Measurements from ENCODE around the gene KCNH8. TPM values are rescaled to one million over a fixed set of nuclear protein-coding genes. Genes with fewer than 3 reads are reported as not detected.

Gene KCNH8
- total and polyA plus RNA-seq, 5 donors, result 0.11 to 0.31 (median 0.14) TPM

GRCh38 chr3:19364148-19364547 lies 215.8 kb downstream of the KCNH8 start:
- H3K4me3 ChIP-seq (ENCODE audit: low read length), result no peak overlapping the region
- no peaks in the 10 kb centered on the region for H3K27me3 ChIP-seq (ENCODE audit: control insufficient read depth, insufficient read depth)
- ATAC-seq (no peak), DNase-seq (no peak)
- H3K27ac ChIP-seq (ENCODE audit: low read length), result no peak overlapping the region
- intact Hi-C loops (cut with DNase I), result no loop called here
- H3K9me3 ChIP-seq (ENCODE audit: control insufficient read depth, low read length), result no peaks in the 10 kb centered on the region
- H3K4me1 ChIP-seq (ENCODE audit: control insufficient read depth, insufficient read depth, low read length), result no peaks in the 10 kb centered on the region
- 75% methylated on average over 8 of the region's 8 CpGs for WGBS

- whole genome bisulfite sequencing, result 84% methylated on average over 6 of the region's 6 CpGs
- ATAC-seq, result no peak
- H3K4me3 ChIP-seq (ENCODE audit: low read length), result no peak overlapping the region
- no peaks in the 10 kb centered on the region for H3K9me3 ChIP-seq (ENCODE audit: control insufficient read depth, low read length)
- DNase-seq, result no peak
- intact Hi-C loops (cut with DNase I), result no loop called here
- H3K27ac ChIP-seq (ENCODE audit: low read length), result no peak overlapping the region
- no peaks in the 10 kb centered on the region for H3K4me1 ChIP-seq (ENCODE audit: control insufficient read depth, insufficient read depth, low read length)
- H3K27me3 ChIP-seq (ENCODE audit: control insufficient read depth, insufficient read depth), result no peaks in the 10 kb centered on the region
Observed at GRCh38 chr3:19365471-19365870, 217.2 kb downstream of the KCNH8 start.

- no peak overlapping the region for H3K4me3 ChIP-seq (ENCODE audit: low read length)
- ATAC-seq (no peak), DNase-seq (no peak)
- no peaks in the 10 kb centered on the region for H3K4me1 ChIP-seq (ENCODE audit: control insufficient read depth, insufficient read depth, low read length)
- no peak overlapping the region for H3K27ac ChIP-seq (ENCODE audit: low read length)
- H3K27me3 ChIP-seq (ENCODE audit: control insufficient read depth, insufficient read depth), result no peaks in the 10 kb centered on the region
- 68% methylated on average over 3 of the region's 3 CpGs for WGBS
- intact Hi-C loops (cut with DNase I), result no loop called here
- no peaks in the 10 kb centered on the region for H3K9me3 ChIP-seq (ENCODE audit: control insufficient read depth, low read length)
Observed at GRCh38 chr3:19384868-19385267, 236.6 kb downstream of the KCNH8 start.

GRCh38 chr3:19392150-19392549 lies 243.8 kb downstream of the KCNH8 start:
- DNase-seq (no peak), ATAC-seq (no peak)
- Histone ChIP-seq H3K4me1 (ENCODE audit: control insufficient read depth, insufficient read depth, low read length) (no peaks in the 10 kb centered on the region), H3K9me3 (ENCODE audit: control insufficient read depth, low read length) (no peaks in the 10 kb centered on the region), H3K4me3 (ENCODE audit: low read length) (no peak overlapping the region), H3K27ac (ENCODE audit: low read length) (no peak overlapping the region), H3K27me3 (ENCODE audit: control insufficient read depth, insufficient read depth) (no peaks in the 10 kb centered on the region)
- intact Hi-C loops (cut with DNase I), result no loop called here
- WGBS, result 70% methylated on average over 3 of the region's 3 CpGs

- ATAC-seq, result no peak
- no peaks in the 10 kb centered on the region for H3K27me3 ChIP-seq (ENCODE audit: control insufficient read depth, insufficient read depth)
- no peak for DNase-seq
- intact Hi-C loops (cut with DNase I), result no loop called here
- no peaks in the 10 kb centered on the region for H3K4me1 ChIP-seq (ENCODE audit: control insufficient read depth, insufficient read depth, low read length)
- no peak overlapping the region for H3K4me3 ChIP-seq (ENCODE audit: low read length)
- 88% methylated on average over 8 of the region's 8 CpGs for WGBS
- no peaks in the 10 kb centered on the region for H3K9me3 ChIP-seq (ENCODE audit: control insufficient read depth, low read length)
- H3K27ac ChIP-seq (ENCODE audit: low read length), result no peak overlapping the region
Observed at GRCh38 chr3:19394946-19395345, 246.6 kb downstream of the KCNH8 start.

- DNase-seq, result no peak
- Histone ChIP-seq H3K9me3 (ENCODE audit: control insufficient read depth, low read length) (no peaks in the 10 kb centered on the region), H3K27ac (ENCODE audit: low read length) (no peak overlapping the region), H3K4me3 (ENCODE audit: low read length) (no peak overlapping the region), H3K4me1 (ENCODE audit: control insufficient read depth, insufficient read depth, low read length) (no peaks in the 10 kb centered on the region), H3K27me3 (ENCODE audit: control insufficient read depth, insufficient read depth) (no peaks in the 10 kb centered on the region)
- intact Hi-C loops (cut with DNase I), result no loop called here
- ATAC-seq, result no peak
- WGBS, result 77% methylated on average over 2 of the region's 2 CpGs
Observed at GRCh38 chr3:19396726-19397125, 248.4 kb downstream of the KCNH8 start.

GRCh38 chr3:19399356-19399755 lies 251.0 kb downstream of the KCNH8 start:
- no peak overlapping the region for H3K4me3 ChIP-seq (ENCODE audit: low read length)
- H3K9me3 ChIP-seq (ENCODE audit: control insufficient read depth, low read length), result no peaks in the 10 kb centered on the region
- DNase-seq, result no peak
- WGBS, result 85% methylated on average over 1 of the region's 1 CpG
- H3K27ac ChIP-seq (ENCODE audit: low read length), result no peak overlapping the region
- intact Hi-C loops (cut with DNase I), result no loop called here
- no peaks in the 10 kb centered on the region for H3K27me3 ChIP-seq (ENCODE audit: control insufficient read depth, insufficient read depth)
- no peak for ATAC-seq
- H3K4me1 ChIP-seq (ENCODE audit: control insufficient read depth, insufficient read depth, low read length), result no peaks in the 10 kb centered on the region

- ATAC-seq, result no peak
- H3K27ac ChIP-seq (ENCODE audit: low read length), result no peak overlapping the region
- intact Hi-C loops (cut with DNase I), result no loop called here
- DNase-seq, result no peak
- no peaks in the 10 kb centered on the region for H3K4me1 ChIP-seq (ENCODE audit: control insufficient read depth, insufficient read depth, low read length)
- H3K4me3 ChIP-seq (ENCODE audit: low read length), result no peak overlapping the region
- H3K9me3 ChIP-seq (ENCODE audit: control insufficient read depth, low read length), result no peaks in the 10 kb centered on the region
- 90% methylated on average over 2 of the region's 2 CpGs for WGBS
- no peaks in the 10 kb centered on the region for H3K27me3 ChIP-seq (ENCODE audit: control insufficient read depth, insufficient read depth)
Observed at GRCh38 chr3:19399836-19400235, 251.5 kb downstream of the KCNH8 start.

GRCh38 chr3:19420159-19420558 lies 271.8 kb downstream of the KCNH8 start:
- ATAC-seq (no peak), DNase-seq (no peak)
- Histone ChIP-seq H3K27ac (ENCODE audit: low read length) (no peak overlapping the region), H3K27me3 (ENCODE audit: control insufficient read depth, insufficient read depth) (no peaks in the 10 kb centered on the region), H3K4me3 (ENCODE audit: low read length) (no peak overlapping the region), H3K4me1 (ENCODE audit: control insufficient read depth, insufficient read depth, low read length) (no peaks in the 10 kb centered on the region), H3K9me3 (ENCODE audit: control insufficient read depth, low read length) (no peaks in the 10 kb centered on the region)
- intact Hi-C loops (cut with DNase I), result no loop called here
- WGBS, result 78% methylated on average over 4 of the region's 4 CpGs

- 60% methylated on average over 1 of the region's 1 CpG for WGBS
- Histone ChIP-seq H3K27ac (ENCODE audit: low read length) (no peak overlapping the region), H3K27me3 (ENCODE audit: control insufficient read depth, insufficient read depth) (no peaks in the 10 kb centered on the region), H3K9me3 (ENCODE audit: control insufficient read depth, low read length) (no peaks in the 10 kb centered on the region), H3K4me1 (ENCODE audit: control insufficient read depth, insufficient read depth, low read length) (no peaks in the 10 kb centered on the region), H3K4me3 (ENCODE audit: low read length) (no peak overlapping the region)
- no peak for DNase-seq
- intact Hi-C loops (cut with DNase I), result no loop called here
- ATAC-seq, result no peak
Observed at GRCh38 chr3:19425825-19426224, 277.5 kb downstream of the KCNH8 start.

- DNase-seq (no peak), ATAC-seq (no peak)
- 61% methylated on average over 1 of the region's 1 CpG for WGBS
- intact Hi-C loops (cut with DNase I), result no loop called here
- no peaks in the 10 kb centered on the region for H3K4me1 ChIP-seq (ENCODE audit: control insufficient read depth, insufficient read depth, low read length)
- H3K4me3 ChIP-seq (ENCODE audit: low read length), result no peak overlapping the region
- no peaks in the 10 kb centered on the region for H3K9me3 ChIP-seq (ENCODE audit: control insufficient read depth, low read length)
- H3K27ac ChIP-seq (ENCODE audit: low read length), result no peak overlapping the region
- no peaks in the 10 kb centered on the region for H3K27me3 ChIP-seq (ENCODE audit: control insufficient read depth, insufficient read depth)
Observed at GRCh38 chr3:19427422-19428149, 279.3 kb downstream of the KCNH8 start.

- H3K27me3 ChIP-seq (ENCODE audit: control insufficient read depth, insufficient read depth), result no peaks in the 10 kb centered on the region
- no peak overlapping the region for H3K4me3 ChIP-seq (ENCODE audit: low read length)
- no peak for DNase-seq
- ATAC-seq, result no peak
- H3K9me3 ChIP-seq (ENCODE audit: control insufficient read depth, low read length), result no peaks in the 10 kb centered on the region
- no peak overlapping the region for H3K27ac ChIP-seq (ENCODE audit: low read length)
- 89% methylated on average over 7 of the region's 7 CpGs for WGBS
- intact Hi-C loops (cut with DNase I), result no loop called here
- H3K4me1 ChIP-seq (ENCODE audit: control insufficient read depth, insufficient read depth, low read length), result no peaks in the 10 kb centered on the region
Observed at GRCh38 chr3:19428729-19429128, 280.4 kb downstream of the KCNH8 start.
